D721Med (cell line): ENCODE measurements around the gene ARIH2.

Experiments
- DNase-seq: peaks from one replicate; pipeline ENCODE4 v3.0.0; 2011; ENCODE audit warnings: low spot score; ENCODE audit not compliant: insufficient read length
- FAIRE-seq: peaks from 2 replicates; lab custom pipeline; 2011; peaks lifted over from hg19 to GRCh38; lab: Jason Lieb, UNC
- TF ChIP-seq, protein P1 (sequence below): IDR thresholded peaks from 2 replicates; pipeline ENCODE4 v1.5.1; 2012; ENCODE audit warnings: mild to moderate bottlenecking, control low read depth; ENCODE audit not compliant: insufficient read depth; ENCODE audit errors: missing control alignments

The ARIH2 gene

DNA sequence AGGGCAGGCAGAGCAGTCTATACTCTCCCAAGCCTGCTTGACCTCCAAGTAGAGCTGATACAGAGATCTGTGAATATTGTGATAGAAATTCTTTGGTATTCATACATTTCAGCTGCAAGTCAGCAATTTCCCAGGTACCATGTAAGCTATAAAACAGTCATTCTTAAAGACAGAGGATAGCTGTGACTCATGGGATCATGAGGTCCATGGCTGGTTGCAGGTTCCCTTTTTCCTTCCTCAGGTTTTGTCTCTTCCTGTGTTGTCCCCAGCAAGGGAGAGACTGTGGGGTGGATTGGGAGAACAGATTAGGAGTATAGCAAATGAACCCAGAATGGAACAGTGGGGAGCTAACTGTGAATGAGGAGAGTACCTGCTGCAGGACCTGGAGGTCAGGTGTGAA, 66.0 kb downstream of the ARIH2 start:
- TF ChIP-seq, protein P1, sequence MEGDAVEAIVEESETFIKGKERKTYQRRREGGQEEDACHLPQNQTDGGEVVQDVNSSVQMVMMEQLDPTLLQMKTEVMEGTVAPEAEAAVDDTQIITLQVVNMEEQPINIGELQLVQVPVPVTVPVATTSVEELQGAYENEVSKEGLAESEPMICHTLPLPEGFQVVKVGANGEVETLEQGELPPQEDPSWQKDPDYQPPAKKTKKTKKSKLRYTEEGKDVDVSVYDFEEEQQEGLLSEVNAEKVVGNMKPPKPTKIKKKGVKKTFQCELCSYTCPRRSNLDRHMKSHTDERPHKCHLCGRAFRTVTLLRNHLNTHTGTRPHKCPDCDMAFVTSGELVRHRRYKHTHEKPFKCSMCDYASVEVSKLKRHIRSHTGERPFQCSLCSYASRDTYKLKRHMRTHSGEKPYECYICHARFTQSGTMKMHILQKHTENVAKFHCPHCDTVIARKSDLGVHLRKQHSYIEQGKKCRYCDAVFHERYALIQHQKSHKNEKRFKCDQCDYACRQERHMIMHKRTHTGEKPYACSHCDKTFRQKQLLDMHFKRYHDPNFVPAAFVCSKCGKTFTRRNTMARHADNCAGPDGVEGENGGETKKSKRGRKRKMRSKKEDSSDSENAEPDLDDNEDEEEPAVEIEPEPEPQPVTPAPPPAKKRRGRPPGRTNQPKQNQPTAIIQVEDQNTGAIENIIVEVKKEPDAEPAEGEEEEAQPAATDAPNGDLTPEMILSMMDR = no peak
- no peak for DNase-seq
- FAIRE-seq = no peak

DNA sequence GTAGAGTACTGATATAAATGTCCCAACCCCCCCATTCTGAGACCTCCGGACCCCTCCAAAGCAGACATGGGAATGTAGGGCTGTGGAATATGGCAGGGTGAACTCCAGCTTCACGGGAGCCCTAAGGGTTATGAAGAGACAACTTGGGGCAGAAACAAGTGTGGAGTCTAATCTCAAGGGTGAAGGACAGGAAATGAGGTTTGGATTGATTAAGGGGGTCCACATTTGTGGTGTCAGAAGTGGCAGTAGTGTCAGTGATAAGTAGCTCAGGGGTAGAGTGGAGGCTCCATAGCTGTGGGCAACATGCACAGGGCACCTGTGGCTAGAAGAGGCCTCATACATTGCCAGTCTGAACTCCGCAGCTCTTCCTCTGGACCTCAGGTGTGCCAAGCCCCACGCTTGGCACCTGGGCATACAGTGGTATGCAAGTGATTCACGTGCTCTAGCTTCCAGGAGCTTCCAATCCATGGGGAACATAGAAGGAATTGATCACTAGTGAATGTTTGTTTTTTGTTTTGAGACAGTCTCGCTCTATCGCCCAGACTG, 67.3 kb downstream of the ARIH2 start:
- DNase-seq = no peak
- TF ChIP-seq, protein P1 = no peak
- no peak for FAIRE-seq

DNA sequence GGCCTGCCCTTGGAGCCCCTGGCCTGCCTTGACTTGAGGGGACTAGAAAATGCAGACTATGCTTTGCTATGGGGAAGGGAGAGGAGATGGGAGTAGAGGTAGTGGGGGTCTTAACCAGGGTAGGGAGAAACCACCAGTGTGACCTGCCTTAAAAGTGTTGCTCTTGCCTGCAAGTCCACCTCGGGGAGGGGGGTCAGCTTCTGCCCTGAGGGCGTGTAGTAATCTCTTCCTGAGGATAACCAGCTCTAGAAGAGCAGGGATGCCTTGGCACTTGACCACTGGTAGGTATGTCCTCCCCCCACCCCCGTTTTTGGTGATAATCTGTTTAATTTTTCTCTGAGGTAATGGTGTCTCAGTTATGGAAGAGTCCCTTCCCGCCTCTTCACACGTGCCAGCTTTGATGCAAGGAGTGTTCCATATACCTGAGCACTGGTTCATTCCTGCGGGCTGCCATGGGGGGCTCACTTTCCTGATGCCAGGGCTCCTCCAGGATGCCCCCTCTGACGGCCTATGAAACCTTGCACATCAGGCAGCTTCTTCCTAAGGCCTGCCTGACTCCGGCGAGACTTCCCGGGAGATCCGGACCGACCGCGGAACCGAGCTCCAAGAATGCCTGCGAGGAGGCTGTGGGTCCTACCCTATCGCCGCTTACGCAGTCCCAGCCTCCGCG, 70.6 kb downstream of the ARIH2 start:
- DNase-seq (no peak), FAIRE-seq (no peak)
- TF ChIP-seq, protein P1 = no peak

DNA sequence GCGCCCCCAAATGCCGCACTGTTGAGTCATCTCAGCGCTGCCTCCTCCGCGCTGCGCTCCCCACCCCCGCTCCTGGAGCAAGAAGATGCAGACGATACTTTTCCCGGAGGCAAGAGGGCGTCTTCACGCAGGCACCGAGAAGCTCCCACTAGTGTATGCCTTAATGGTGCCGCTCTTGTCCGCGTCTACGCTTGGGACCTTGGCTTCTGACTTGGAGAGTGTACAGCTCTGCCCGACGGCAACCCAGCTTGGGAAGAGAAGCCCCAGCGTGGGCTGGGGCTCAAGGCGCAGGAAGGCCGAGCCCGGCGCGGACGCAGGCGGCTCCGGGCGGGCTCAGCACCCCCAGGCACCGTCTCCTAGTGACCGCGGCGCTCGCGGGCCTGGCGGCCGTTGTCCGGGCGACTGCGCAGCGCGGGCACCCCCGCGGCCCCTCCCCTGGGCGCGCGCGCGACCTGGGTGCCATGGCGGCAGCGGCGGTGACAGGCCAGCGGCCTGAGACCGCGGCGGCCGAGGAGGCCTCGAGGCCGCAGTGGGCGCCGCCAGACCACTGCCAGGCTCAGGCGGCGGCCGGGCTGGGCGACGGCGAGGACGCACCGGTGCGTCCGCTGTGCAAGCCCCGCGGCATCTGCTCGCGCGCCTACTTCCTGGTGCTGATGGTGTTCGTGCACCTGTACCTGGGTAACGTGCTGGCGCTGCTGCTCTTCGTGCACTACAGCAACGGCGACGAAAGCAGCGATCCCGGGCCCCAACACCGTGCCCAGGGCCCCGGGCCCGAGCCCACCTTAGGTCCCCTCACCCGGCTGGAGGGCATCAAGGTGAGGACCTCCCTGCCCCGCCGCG, 71.4 kb downstream of the ARIH2 start, which contains the start of gene P4HTM:
Gene P4HTM (plus strand): TSS at position 446 of the 840 bp plus-strand sequence. CDS start 16 bp downstream, at position 462.
- FAIRE-seq (no peak), DNase-seq (peak; percentile 31)
- TF ChIP-seq, protein P1 = no peak

DNA sequence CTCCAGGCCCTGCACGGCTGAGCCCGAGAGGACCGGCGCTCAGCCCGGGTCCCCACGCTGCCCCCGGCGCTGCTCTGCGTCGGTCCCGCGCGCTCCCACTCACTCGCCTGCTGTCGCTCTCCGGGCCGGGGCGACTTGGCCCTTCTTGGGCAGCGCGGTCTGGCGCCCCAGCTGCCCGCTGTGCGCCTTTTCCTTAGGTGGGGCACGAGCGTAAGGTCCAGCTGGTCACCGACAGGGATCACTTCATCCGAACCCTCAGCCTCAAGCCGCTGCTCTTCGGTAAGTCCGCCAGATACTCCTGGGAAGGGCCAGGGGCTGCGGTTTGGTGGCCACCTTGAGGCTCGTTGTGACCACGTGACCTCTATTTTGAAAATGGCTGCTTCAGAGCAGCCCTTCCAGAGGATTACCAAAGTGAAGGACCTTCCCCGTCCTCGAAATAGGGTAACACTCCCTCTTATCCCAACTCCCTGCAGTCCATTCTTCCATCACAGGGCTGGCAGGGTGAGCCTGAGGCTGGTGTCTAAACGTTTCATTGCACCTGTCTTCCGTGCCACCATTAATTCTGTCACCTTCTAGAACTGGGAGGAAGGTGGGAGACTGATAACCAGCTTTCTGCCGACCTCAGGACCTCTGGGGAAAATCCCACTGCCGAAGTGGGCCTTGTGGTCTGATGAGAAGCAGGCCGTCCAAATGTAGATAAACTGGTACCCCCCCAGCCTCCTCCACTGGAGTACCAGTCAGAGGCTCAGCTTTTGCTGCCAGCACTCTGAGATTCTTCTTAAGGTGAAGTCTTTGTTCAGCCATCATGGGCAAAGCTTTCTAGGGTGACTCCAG, 72.2 kb downstream of the ARIH2 start:
- DNase-seq (peak; percentile 23), FAIRE-seq (no peak)
- TF ChIP-seq, protein P1 = no peak

DNA sequence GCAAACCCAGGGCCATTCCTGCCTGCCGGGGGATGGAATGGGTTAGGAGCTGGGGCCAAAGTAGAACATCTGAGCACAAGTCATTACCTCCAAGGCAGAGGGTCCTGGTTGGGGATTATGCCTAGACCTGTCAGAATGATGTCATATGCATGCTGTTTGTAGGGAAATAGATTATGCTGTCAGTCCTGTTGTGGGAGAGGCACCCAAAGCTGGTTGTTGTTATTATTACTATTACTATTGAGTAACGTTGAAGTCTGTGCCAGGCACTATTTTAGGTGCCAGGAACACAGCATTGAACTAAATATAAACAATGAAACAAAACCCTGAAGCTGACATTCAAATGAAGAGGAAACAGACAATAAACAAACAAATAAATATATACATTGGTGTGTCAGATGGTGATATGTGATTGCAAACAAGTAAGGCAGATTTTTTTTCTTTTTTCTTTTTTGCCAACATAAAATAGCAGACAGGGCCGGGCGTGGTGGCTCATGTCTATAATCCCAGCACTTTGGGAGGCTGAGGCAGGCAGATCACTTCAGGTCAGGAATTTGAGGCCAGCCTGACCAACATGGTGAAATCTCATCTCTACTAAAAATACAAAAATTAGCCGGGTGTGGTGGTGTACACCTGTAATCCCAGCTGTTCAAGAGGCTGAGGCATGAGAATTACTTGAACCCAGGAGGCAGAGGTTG, 73.4 kb downstream of the ARIH2 start:
- TF ChIP-seq, protein P1 = no peak
- DNase-seq = no peak
- no peak for FAIRE-seq
